HG02840 (cell line): Measurements from ENCODE around the gene JAKMIP2.
"Not testable (repeated sequence)": the region's sequence is repeated elsewhere in the genome, so short reads cannot be mapped to it uniquely, and the experiment has no call there.

Source experiments
- ATAC-seq: cut with Tn5 transposase; IDR thresholded peaks from one replicate; pipeline ENCODE4 v1.9.1; 2021; ENCODE audit warnings: mild to moderate bottlenecking, moderate library complexity, moderate number of reproducible peaks; ENCODE audit not compliant: unreplicated experiment, low FRiP score

The JAKMIP2 gene

DNA sequence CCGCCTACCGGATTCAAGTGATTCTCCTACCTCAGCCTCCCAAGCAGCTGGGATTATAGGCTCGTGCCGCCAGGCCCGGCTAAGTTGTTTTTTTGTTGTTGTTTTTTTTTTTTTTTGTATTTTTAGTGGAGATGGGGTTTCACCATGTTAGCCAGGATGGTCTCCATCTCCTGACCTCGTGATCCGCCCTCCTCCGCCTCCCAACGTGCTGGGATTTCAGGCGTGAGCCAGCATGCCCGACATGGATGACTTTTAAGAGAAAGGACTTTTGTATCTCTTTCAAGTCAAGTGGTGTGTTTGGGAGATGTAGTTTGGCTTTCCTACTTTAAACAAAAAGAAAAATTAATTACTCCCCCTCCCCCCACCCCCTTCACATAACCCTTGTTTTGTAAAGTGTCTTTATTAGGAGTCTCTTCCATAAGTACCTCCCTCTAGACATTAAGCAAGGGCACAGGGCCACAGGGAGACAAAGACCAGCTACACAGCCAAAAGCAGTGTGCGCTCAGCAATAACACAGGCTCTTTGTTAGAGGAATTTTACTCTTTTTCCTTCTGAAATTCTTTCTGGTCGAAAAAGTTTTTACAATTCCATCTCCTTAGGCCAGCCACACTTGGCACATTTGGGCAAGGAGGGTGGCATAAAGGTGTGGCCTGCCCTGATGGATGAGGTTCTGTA lies 31.2 kb downstream of the JAKMIP2 start:
- ATAC-seq, result no peak

- no peak for ATAC-seq
Observed at GRCh38 chr5:147750065-147750464, 32.5 kb downstream of the JAKMIP2 start.

- no peak for ATAC-seq
Observed at GRCh38 chr5:147748590-147748989, 33.9 kb downstream of the JAKMIP2 start.

DNA sequence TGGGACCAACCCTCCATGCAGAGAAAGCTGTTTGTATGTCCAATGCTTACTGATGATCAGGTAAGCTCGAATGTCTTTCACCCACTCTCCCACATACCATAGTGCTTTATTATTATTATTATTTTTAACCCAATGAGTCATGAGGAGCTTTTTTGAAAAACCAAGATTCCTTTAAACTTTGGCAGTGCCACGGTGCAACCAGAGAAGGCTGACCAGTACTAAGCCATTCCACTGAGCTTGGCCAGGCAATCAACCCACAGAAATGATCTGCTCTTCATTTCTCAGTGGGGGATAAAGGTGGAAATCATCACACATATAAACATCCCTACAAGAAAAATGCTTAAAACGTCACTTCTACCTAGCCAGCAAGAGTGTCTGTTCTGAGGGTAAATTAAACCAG lies 35.5 kb downstream of the JAKMIP2 start:
- ATAC-seq, result no peak

- ATAC-seq, result no peak
Observed at GRCh38 chr5:147743678-147744374, 38.7 kb downstream of the JAKMIP2 start.

- no peak for ATAC-seq
Observed at GRCh38 chr5:147743012-147743411, 39.5 kb downstream of the JAKMIP2 start.

GRCh38 chr5:147742151-147742550 lies 40.4 kb downstream of the JAKMIP2 start:
- ATAC-seq, result no peak

GRCh38 chr5:147740864-147741263 lies 41.7 kb downstream of the JAKMIP2 start:
- no peak for ATAC-seq

- no peak for ATAC-seq
Observed at GRCh38 chr5:147737921-147738320, 44.6 kb downstream of the JAKMIP2 start.

DNA sequence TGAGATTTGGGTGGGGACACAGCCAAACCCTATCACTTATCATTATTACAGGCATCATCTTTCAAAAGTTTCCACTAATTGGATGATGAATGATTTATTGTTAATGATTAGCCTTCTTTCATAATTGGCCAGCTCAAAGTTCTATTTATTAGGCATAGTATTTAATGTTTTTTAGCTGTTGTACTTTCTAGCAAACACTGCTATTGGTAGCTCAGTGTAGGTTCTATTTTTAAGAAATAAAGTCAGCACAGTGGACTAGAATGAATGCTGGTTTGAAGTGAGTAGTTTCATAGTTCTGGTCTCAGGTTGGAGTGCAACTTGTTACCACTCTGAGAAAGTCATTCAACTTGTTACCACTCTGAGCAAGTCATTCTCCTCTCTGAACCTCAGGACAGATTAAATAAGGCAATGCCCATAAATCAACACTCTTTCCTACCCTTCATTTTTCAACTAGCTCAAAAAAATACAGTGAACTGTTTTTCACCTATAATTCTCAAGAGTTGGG lies 46.9 kb downstream of the JAKMIP2 start:
- no peak for ATAC-seq

DNA sequence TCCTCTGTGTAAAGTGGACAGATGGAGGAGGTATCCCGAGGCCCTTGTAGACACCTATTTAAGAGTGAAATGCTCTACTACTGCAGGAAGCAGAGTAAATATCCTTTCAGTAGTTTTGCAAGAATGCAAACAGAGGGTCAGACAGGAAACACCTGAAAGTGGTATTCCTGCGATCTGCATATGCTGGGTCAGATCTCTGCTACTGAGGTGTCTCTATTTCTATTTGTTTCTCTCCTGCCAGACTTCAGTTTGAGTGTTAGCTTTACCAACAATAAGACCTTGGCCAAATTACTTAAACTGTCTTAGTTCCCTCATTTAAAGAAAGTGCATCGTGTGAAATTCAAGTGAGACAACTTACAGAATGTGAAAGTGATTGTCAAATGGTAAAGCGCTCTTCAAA lies 47.6 kb downstream of the JAKMIP2 start:
- ATAC-seq, result no peak

DNA sequence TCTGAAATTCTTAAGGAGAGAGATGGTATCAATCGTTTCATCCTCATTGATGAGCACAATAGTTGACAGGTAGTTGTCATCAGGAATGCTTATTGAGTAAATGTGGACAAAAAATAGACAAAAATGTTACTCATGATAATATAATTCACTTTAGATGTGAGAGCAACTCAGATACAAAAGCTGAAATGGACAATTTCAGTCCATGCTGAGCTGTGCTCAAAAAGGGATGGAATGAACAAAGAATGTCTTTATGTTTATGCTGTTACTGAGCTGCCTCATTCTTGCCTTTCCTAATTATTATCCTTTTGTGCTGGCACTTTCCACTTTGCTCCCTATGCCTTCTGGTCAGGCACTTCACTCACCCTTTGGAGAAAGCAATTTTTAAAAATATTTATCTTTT lies 49.5 kb downstream of the JAKMIP2 start:
- no peak for ATAC-seq

- no peak for ATAC-seq
Observed at GRCh38 chr5:147732291-147732883, 50.1 kb downstream of the JAKMIP2 start.

DNA sequence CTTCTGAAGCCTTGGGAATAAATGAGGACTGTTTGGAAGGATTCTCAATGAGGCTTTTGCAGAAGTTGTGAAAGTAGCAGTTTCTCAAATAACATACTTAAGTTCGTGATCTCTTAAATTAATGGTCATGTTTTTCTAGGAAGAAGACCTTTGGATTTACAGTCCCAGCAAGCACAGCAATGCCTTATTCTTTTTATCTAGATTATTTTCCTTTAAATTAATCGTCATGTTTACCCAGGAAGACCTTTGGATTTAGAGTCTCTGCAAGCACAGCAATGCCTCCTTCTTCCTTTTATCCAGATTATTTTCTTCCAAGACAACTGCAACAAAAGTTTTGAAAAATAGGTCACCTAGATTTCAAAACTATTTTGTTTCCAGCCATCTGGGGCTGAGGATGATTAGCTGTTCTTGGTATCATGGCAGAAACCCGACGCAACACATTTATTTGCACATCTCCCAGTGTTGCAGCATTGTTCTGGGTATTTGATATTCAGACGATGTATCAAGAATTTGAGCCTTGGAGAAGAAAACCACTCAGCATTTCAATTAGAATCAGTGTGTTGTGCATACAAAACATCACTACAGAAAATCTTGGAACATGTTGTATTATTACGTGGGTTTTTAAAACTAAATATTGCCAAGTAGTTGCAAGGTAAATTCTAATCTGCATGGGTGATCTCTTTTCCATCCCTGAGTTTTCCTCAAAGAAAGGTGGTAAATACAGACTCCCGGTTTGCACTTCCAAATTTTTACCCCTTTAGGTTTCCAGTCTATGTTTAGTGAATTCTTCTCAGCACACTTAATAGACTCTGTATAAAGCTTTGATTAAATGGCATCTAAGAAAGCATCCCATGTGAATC lies 50.9 kb downstream of the JAKMIP2 start:
- no peak for ATAC-seq

DNA sequence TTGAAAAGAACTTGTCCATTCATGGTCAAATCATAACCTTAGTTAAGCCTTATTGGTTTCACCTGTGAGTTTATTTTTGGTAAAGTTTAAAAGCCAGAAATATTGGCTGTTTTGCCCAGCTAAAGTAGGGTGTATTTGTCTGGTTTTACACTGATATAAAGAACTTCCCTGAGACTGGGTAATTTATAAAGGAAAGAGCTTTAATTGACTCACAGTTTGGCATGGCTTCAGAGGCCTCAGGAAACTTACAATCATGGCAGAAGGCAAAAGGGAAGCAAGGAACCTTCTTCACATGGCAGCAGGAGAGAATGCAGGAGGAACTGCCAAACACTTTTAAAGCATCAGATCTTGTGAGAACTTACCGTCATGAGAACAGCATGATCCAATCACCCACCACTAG lies 55.3 kb downstream of the JAKMIP2 start:
- ATAC-seq, result no peak

DNA sequence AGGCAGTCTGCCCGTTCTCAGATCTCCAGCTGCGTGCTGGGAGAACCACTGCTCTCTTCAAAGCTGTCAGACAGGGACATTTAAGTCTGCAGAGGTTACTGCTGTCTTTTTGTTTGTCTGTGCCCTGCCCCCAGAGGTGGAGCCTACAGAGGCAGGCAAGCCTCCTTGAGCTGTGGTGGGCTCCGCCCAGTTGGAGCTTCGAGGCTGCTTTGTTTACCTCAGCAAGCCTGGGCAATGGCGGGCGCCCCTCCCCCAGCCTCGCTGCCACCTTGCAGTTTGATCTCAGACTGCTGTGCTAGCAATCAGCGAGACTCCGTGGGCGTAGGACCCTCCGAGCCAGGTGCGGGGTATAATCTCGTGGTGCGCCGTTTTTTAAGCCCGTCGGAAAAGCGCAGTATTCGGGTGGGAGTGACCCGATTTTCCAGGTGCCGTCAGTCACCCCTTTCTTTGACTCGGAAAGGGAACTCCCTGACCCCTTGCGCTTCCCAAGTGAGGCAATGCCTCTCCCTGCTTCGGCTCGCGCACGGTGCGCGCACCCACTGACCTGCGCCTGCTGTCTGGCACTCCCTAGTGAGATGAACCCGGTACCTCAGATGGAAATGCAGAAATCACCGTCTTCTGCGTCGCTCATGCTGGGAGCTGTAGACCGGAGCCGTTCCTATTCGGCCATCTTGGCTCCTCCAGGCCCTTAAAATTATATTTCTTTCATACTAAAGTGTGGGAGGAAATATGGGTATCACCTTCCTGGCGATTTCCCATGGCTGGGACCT lies 61.2 kb downstream of the JAKMIP2 start:
- not testable (repeated sequence) for ATAC-seq

- ATAC-seq, result no peak
Observed at GRCh38 chr5:147713550-147714295, 68.8 kb downstream of the JAKMIP2 start.

DNA sequence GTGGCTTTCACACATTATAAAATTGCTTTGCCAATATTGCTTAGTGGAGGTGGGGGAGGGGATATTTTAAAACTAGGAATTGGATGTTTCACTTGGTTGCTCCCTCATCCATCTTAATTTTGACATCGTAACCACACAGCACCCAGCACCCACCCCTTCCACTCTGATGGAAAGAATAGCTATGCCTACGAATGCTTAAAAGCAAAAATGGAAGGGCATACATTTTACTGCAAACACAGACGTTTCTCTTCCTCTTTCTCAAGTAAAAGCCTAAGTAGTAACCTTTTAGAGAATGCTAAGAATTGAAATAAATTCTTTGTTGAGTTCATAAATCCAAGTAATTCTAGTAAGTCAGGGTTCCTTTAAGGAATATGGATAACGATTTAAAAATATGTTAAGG lies 69.9 kb downstream of the JAKMIP2 start:
- no peak for ATAC-seq

DNA sequence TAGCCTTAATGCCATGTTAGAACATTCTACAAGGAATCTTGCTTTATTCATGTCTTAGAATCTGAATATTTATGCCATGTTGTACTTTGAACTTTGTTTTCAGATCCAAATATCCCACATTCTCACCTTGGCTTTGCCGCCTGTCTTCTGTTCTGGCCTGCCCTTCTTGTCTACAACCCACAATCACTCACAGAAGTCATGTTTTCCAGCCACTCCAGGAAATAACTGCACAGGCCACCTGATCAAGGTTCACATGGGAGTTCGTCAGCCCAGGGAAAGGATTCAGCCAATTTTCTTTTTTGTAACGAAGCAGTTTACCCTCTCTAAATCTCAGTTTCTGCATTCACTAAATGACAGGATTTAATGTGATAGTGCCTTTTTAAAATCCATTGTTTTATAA lies 70.5 kb downstream of the JAKMIP2 start:
- ATAC-seq, result no peak
